ENCODE data around the gene FLOT1.

- TF ChIP-seq CTCF (IDR thresholded peaks at IDR 0.05; ENCODE audit: insufficient read depth, low read length, poor library complexity, severe bottlenecking): no peak
- TF ChIP-seq EZH2phosphoT487 (conservative IDR thresholded peaks at IDR 0.05; ENCODE audit: low read length): no peak
Observed at GRCh38 chr6:30741789-30742315, 635 bp downstream of the FLOT1 start.

Data from SU-DHL-6 (cell line).